Panc1 (cell line): Measurements from ENCODE around the gene MZB1. TPM values are rescaled to one million over a fixed set of nuclear protein-coding genes. Genes with fewer than 3 reads are reported as not detected.

ENCODE experiments used
- ATAC-seq: fragments of 200-7000 bp; cut with Tn5 transposase; 2 replicates; pipeline ENCODE4 v1.9.1; 2020; ENCODE audit warnings: mild to moderate bottlenecking, moderate library complexity
- BruUV-seq: library from RNA; stranded (reverse); fragments of 400-500 nt; replicated peaks from 2 replicates; lab custom pipeline; 2021; lab: Mats Ljungman, UMichigan
- CTCF ChIA-PET: fragments of 300-600 bp; sonication (Branson Sonifier 250); formaldehyde crosslinking; loops from one replicate; lab custom pipeline; 2022; ENCODE audit warnings: antibody characterized with exemption; lab: Charles Lee
- POLR2A ChIA-PET: fragments of 300-600 bp; sonication (Branson Sonifier 250); formaldehyde crosslinking; loops from one replicate; lab custom pipeline; 2022; ENCODE audit warnings: antibody characterized with exemption; lab: Charles Lee
- DNase-seq: peaks from one replicate; pipeline ENCODE4 v3.0.0-alpha.2; 2010; ENCODE audit warnings: low read depth, low spot score
- H3K27ac ChIP-seq: 2 replicates; pipeline ENCODE4 v1.5.1; 2011; ENCODE audit warnings: mild to moderate bottlenecking, low read length, inconsistent platforms
- H3K27me3 ChIP-seq: fragments of 200-500 bp; sonication (Bioruptor generic); 2 replicates; pipeline ENCODE4 v1.6.0; 2014; ENCODE audit warnings: low read length, inconsistent platforms; ENCODE audit not compliant: control insufficient read depth, insufficient read depth
- H3K36me3 ChIP-seq: fragments of 200-500 bp; sonication (Bioruptor generic); 2 replicates; pipeline ENCODE4 v1.5.1; 2014; ENCODE audit warnings: inconsistent platforms, mild to moderate bottlenecking, low read length, moderate library complexity; ENCODE audit not compliant: control insufficient read depth, insufficient read depth
- H3K4me1 ChIP-seq: 2 replicates; pipeline ENCODE4 v1.5.1; 2011; ENCODE audit warnings: inconsistent platforms, mild to moderate bottlenecking, low read length, moderate library complexity; ENCODE audit not compliant: control insufficient read depth, insufficient read depth
- H3K4me3 ChIP-seq, 2 experiments: 2 replicates each; pipeline ENCODE4 v1.5.1; 2011 to 2012; ENCODE audit warnings: low read depth in 2 of 2, low read length in 2 of 2, mild to moderate bottlenecking in 2 of 2, inconsistent platforms in 1 of 2, moderate library complexity in 1 of 2
- H3K9me3 ChIP-seq: fragments of 200-500 bp; sonication (Bioruptor generic); 2 replicates; pipeline ENCODE4 v1.5.1; 2014; ENCODE audit warnings: low read depth, mild to moderate bottlenecking, inconsistent platforms, low read length, moderate library complexity; ENCODE audit not compliant: control insufficient read depth, insufficient read depth
- POLR2AphosphoS5 ChIP-seq: IDR thresholded peaks from 2 replicates; pipeline ENCODE4 v1.6.1; 2012; ENCODE audit warnings: mild to moderate bottlenecking, low read depth, low read length, moderate library complexity
- REST ChIP-seq, 2 experiments: IDR thresholded peaks; 2 replicates each; pipeline ENCODE4 v1.6.1; 2011 to 2012; ENCODE audit warnings: low read depth in 2 of 2, control low read depth in 1 of 2, low read length in 1 of 2, mild to moderate bottlenecking in 1 of 2, moderate library complexity in 1 of 2; ENCODE audit not compliant: insufficient read depth in 1 of 2
- SIN3A ChIP-seq: IDR thresholded peaks from 2 replicates; pipeline ENCODE4 v1.6.1; 2012; ENCODE audit warnings: low read depth, mild to moderate bottlenecking, low read length, moderate library complexity, borderline replicate concordance; ENCODE audit not compliant: insufficient read depth
- TCF7L2 ChIP-seq: IDR thresholded peaks from 2 replicates; pipeline ENCODE4 v1.6.1; 2011; ENCODE audit warnings: mild to moderate bottlenecking, low read depth, low read length, inconsistent platforms
- in situ Hi-C: cut with HindIII; loops from 2 replicates; pipeline ENCODE4 v1.10.0; 2016; ENCODE audit warnings: low sequenced_read_pairs, low pct_unique_long_range_greater_than_20kb
- intact Hi-C: fragments of 100-400 bp; cut with micrococcal nuclease; formaldehyde crosslinking; loops from one replicate; pipeline ENCODE4 v1.10.0; 2022; ENCODE audit not compliant: unreplicated experiment
- total RNA-seq: library from RNA; stranded (reverse); gene quantifications from one replicate; pipeline ENCODE4 v1.2.1, GENCODE V29; 2021; ENCODE audit not compliant: unreplicated experiment
- TF ChIP-seq, protein P1 (sequence below): fragments of 450-650 bp; IDR thresholded peaks from 2 replicates; pipeline ENCODE4 v1.5.1; 2017; ENCODE audit warnings: mild to moderate bottlenecking

MZB1 gene
- total RNA-seq, 1 experiment from 2014 or later, result 0.49 TPM

- Histone ChIP-seq H3K4me1 (peaks cover 14% of the 10 kb centered on the region), H3K4me3 (no peak overlapping the region), H3K27me3 (no peaks in the 10 kb centered on the region), H3K9me3 (no peaks in the 10 kb centered on the region), H3K27ac (no peak overlapping the region), H3K36me3 (no peaks in the 10 kb centered on the region)
- no TSS peak for BruUV-seq
- CTCF ChIA-PET, result no interaction called here
- in situ Hi-C loops (loop anchor here (25.0 kb wide), 1 partner anchor 105 kb away; no protein-coding TSS in a partner anchor), intact Hi-C loops (no loop called here)
- ATAC-seq (no peak), DNase-seq (no peak)
- TF ChIP-seq REST (IDR thresholded peaks at IDR 0.05; ENCODE audit: insufficient read depth in 1 of 2, low read depth in 2 of 2, low read length in 1 of 2) (no peak), POLR2AphosphoS5 (no peak), TCF7L2 (no peak), SIN3A (no peak)
- TF ChIP-seq, protein P1, sequence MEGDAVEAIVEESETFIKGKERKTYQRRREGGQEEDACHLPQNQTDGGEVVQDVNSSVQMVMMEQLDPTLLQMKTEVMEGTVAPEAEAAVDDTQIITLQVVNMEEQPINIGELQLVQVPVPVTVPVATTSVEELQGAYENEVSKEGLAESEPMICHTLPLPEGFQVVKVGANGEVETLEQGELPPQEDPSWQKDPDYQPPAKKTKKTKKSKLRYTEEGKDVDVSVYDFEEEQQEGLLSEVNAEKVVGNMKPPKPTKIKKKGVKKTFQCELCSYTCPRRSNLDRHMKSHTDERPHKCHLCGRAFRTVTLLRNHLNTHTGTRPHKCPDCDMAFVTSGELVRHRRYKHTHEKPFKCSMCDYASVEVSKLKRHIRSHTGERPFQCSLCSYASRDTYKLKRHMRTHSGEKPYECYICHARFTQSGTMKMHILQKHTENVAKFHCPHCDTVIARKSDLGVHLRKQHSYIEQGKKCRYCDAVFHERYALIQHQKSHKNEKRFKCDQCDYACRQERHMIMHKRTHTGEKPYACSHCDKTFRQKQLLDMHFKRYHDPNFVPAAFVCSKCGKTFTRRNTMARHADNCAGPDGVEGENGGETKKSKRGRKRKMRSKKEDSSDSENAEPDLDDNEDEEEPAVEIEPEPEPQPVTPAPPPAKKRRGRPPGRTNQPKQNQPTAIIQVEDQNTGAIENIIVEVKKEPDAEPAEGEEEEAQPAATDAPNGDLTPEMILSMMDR, result no peak
- POLR2A ChIA-PET, result no interaction called here
Observed at GRCh38 chr5:139406963-139407362, 17.2 kb upstream of the MZB1 start.

- ATAC-seq (no peak), DNase-seq (no peak)
- Histone ChIP-seq H3K27ac (peak overlapping the region; percentile 91), H3K27me3 (no peaks in the 10 kb centered on the region), H3K36me3 (no peaks in the 10 kb centered on the region), H3K4me1 (peaks cover 14% of the 10 kb centered on the region), H3K4me3 (peak overlapping the region; percentile 53 to 71), H3K9me3 (no peaks in the 10 kb centered on the region)
- ChIA-PET POLR2A (no interaction called here), CTCF (no interaction called here)
- in situ Hi-C loops (loop anchor here (25.0 kb wide), 1 partner anchor 108 kb away; no protein-coding TSS in a partner anchor), intact Hi-C loops (no loop called here)
- no TSS peak for BruUV-seq
- no peak for TF ChIP-seq SIN3A
- TF ChIP-seq, protein P1, result no peak
- no peak for TF ChIP-seq TCF7L2
- no peak for TF ChIP-seq POLR2AphosphoS5
- TF ChIP-seq REST (IDR thresholded peaks at IDR 0.05; ENCODE audit: insufficient read depth in 1 of 2, low read depth in 2 of 2, low read length in 1 of 2), result no peak
Observed at GRCh38 chr5:139404484-139404840, 14.7 kb upstream of the MZB1 start.
